Tibial artery (tissue), 4 donors: ENCODE measurements around the gene ZNF761.
"Not testable (repeated sequence)": the region's sequence is repeated elsewhere in the genome, so short reads cannot be mapped to it uniquely, and the experiment has no call there.

Experiments
- DNase-seq, 2 donors: peaks; one replicate each; pipeline ENCODE4 v3.0.0-alpha.2; 2019
- H3K27ac ChIP-seq, 2 donors: fragments of 200-600 bp; sonication (generic) in 1 of 2; 1 replicate in 1 of 2; 2 replicates in 1 of 2; pipeline ENCODE4 v1.5.1; 2018 to 2019; ENCODE audit warnings: mild to moderate bottlenecking in 1 of 2
- H3K27me3 ChIP-seq, 2 donors: fragments of 200-600 bp; sonication (generic) in 1 of 2; one replicate each; pipeline versions ENCODE4 v1.5.1 to v1.6.0; 2016 to 2019
- H3K36me3 ChIP-seq, 3 donors: fragments of 200-600 bp; sonication (generic) in 2 of 3; one replicate each; pipeline ENCODE4 v1.5.1; 2016 to 2019; ENCODE audit warnings: mild to moderate bottlenecking in 2 of 3
- H3K4me1 ChIP-seq, 4 donors: fragments of 200-600 bp; sonication (generic) in 2 of 4; 1 replicate in 3 of 4; 2 replicates in 1 of 4; pipeline ENCODE4 v1.5.1; 2016 to 2019
- H3K4me3 ChIP-seq, 2 donors: fragments of 200-600 bp; sonication (generic) in 1 of 2; 1 replicate in 1 of 2; 2 replicates in 1 of 2; pipeline ENCODE4 v1.5.1; 2018 to 2019; ENCODE audit warnings: mild to moderate bottlenecking in 2 of 2
- H3K9me3 ChIP-seq, 3 donors: fragments of 200-600 bp; sonication (generic) in 1 of 3; one replicate each; pipeline ENCODE4 v1.5.1; 2016 to 2019
- CTCF ChIP-seq, 2 experiments: fragments of 200-600 bp in 1 of 2; fragments of 450-650 bp in 1 of 2; IDR thresholded peaks; one replicate each; pipeline ENCODE4 v1.5.1; 2017 to 2019; ENCODE audit warnings: antibody characterized with exemption in 2 of 2, mild to moderate bottlenecking in 1 of 2, moderate library complexity in 1 of 2
- intact Hi-C: fragments of 100-400 bp; cut with DNase I; formaldehyde crosslinking; loops from one replicate; pipeline ENCODE4 v1.15.0; 2023; ENCODE audit warnings: low total_unique reads

ZNF761 gene

GRCh38 chr19:53394522-53394973 is 37.2 kb upstream of the ZNF761 start:
- Histone ChIP-seq H3K27me3 (no peaks in the 10 kb centered on the region), H3K27ac (peak overlapping the region; percentile 68 to 87), H3K4me1 (peaks cover 5 to 21% (median 14%) of the 10 kb centered on the region in 4 donors), H3K9me3 (peaks cover 0 to under 1% (median 0%) of the 10 kb centered on the region in 3 donors), H3K36me3 (peaks cover 9 to 24% (median 14%) of the 10 kb centered on the region in 3 donors), H3K4me3 (peak overlapping the region; percentile 66 to 83)
- peak; percentile 49 to 72 for DNase-seq
- intact Hi-C loops, result loop anchor here (2.0 kb wide), 2 partner anchors 30 to 36 kb away; partner anchors contain the start of genes ZNF525 and ZNF761
- TF ChIP-seq CTCF (IDR thresholded peaks at IDR 0.05), result no peak

DNA sequence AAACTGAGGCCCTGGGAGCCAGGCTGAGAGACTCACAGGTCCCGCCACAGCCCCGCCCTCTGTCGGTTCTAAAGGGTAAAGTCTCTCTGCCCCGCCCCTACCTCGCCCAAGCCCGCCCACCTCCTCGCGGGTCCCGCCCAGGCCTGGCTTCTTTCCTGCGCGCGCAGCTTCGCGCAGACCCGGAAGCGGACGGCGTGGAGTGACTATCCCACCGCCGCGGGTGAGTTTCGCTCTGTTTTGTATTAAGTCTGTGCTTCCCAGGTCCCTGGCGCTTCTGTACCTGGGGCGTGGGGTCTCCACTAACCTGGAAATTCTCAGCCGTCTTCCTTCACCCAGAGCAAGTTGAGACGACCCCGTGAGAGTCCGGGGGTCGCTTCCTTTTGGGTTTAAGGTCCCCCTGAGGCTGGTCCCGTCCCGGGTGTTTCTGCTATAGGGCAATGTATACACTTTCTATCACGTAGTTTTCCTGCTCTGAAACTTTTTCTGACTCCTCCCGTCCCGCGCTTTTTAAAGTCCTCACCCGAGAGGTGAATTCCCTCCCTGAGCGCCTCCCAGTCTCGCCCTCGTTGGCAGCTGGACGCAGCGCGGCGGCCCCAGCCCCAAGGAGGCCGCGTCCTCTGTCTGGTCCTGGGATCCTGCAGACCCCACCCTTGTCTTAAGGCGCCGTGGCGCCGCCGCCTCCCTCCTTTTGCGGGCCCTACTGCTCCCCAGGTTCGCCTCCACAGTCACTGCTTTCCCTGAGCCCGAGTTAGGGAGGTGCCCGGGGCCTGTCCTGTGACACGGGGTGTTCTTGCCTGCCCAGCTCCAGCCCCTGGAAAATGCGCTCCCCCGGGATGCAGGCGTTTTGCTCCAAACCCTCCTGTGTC is 36.6 kb upstream of the ZNF761 start, which contains the start of gene ZNF765:
ZNF765 (plus strand) TSS at position 176 of the 866 bp plus-strand sequence. CDS start 2,867 bp downstream, outside the sequence.
- no peaks in the 10 kb centered on the region for H3K9me3 ChIP-seq
- intact Hi-C loops, result loop anchor here (2.0 kb wide), 2 partner anchors 30 to 36 kb away; partner anchors contain the start of genes ZNF525 and ZNF761
- peak within 1 kb of the TSS; percentile 66 to 83 for H3K4me3 ChIP-seq
- peak; percentile 95 to 96 for DNase-seq
- H3K27ac ChIP-seq, result peak within 1 kb of the TSS; percentile 68 to 87
- H3K36me3 ChIP-seq, result peaks cover 16 to 31% (median 20%) of the 10 kb centered on the region in 3 donors
- H3K27me3 ChIP-seq, result no peaks in the 10 kb centered on the region
- TF ChIP-seq CTCF (IDR thresholded peaks at IDR 0.05), result peak; percentile 54 to 68
- H3K4me1 ChIP-seq, result peaks cover 5 to 21% (median 14%) of the 10 kb centered on the region in 4 donors

DNA sequence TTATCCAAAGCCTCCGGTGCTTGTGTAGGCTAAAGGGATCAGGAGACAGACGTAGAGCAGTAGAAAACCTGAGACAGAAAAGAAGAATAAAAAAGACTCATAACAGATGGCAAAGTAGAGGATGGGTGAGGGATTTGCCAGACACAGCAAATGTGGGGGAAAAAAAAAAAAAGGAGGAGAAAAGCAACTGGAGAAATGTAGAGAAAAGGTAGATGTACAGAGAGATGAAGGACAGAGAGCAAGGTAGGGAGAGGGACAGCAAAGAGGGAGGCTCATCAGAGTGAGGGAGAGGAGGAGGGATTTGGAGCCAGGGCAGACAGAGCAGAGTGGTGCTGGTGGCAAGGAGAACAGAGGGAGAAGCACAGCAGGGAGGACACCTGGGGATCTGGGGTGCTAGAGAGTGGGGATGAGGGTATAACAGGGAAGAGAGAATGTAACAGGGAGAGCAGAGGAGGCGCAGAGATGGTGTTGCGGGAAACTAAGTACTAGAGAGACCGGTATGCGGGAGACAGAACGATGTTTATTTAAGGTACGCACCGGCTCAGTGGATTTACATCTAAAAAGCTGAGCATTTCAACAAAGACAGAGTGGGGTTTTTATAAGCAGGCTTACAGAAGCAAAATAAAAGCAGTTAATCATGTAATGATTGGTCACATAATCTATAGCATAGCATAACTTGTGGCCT is 35.8 kb upstream of the ZNF761 start:
- H3K27me3 ChIP-seq, result not testable (repeated sequence)

DNA sequence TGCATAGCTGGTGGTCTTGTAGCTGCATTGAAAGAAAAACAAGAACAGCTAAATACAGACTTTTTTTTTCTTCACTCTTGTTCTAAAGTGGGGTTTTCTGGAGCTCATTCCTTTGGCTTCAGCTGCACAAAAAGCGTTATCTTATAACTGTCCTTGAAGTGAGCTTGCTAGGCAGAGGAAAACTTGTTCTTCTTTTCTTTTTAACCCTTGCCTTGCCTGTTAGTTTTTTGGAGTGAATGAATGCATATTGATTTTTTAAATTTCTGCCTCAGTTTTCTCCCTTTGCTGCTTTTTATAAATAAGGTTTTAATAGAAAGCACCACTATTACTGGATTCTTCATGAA is 35.3 kb upstream of the ZNF761 start:
- peak overlapping the region in 1 of 2 donors; percentile 87 for H3K27ac ChIP-seq
- no peaks in the 10 kb centered on the region for H3K27me3 ChIP-seq
- intact Hi-C loops, result no loop called here
- peak overlapping the region in 1 of 2 donors; percentile 83 for H3K4me3 ChIP-seq
- no peak for DNase-seq
- H3K9me3 ChIP-seq, result no peaks in the 10 kb centered on the region
- peaks cover 5 to 21% (median 14%) of the 10 kb centered on the region in 4 donors for H3K4me1 ChIP-seq
- no peak for TF ChIP-seq CTCF (IDR thresholded peaks at IDR 0.05)
- peaks cover 28 to 41% (median 31%) of the 10 kb centered on the region in 3 donors for H3K36me3 ChIP-seq

More for the DNA sequence above, 35.8 kb upstream of the ZNF761 start:
- Histone ChIP-seq H3K4me3 (peak overlapping the region; percentile 66 to 83), H3K36me3 (peaks cover 23 to 35% (median 26%) of the 10 kb centered on the region in 3 donors), H3K4me1 (peaks cover 5 to 21% (median 14%) of the 10 kb centered on the region in 4 donors), H3K27ac (peak overlapping the region; percentile 68 to 87)
- intact Hi-C loops, result loop anchor here (2.0 kb wide), 2 partner anchors 31 to 35 kb away; partner anchors contain the start of genes ZNF525 and ZNF761
- not testable (repeated sequence) for DNase-seq, H3K9me3 ChIP-seq

DNA sequence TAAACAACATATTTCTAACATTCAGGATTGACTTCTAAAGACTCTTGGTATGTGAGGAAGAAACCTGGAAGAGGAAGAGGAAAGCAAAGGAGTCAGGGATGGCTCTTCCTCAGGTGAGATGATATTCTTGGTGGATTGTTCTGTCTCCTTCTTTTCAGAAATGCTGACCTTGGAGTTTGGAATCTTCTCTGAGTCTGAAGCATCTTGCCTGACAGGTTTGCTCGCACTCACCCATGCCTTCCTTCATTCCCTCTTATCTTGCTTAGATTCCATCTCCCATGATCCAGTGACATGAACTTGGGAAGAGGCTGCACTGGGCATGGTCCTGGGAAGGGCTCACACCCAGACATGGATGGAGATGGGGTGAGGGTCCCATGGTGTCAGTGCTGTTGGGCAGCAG is 33.9 kb upstream of the ZNF761 start:
- H3K9me3 ChIP-seq, DNase-seq, intact Hi-C loops, H3K27ac ChIP-seq, H3K4me3 ChIP-seq, H3K27me3 ChIP-seq: not testable (repeated sequence)
- peaks cover 42 to 55% (median 46%) of the 10 kb centered on the region in 3 donors for H3K36me3 ChIP-seq
- peaks cover 5 to 21% (median 14%) of the 10 kb centered on the region in 4 donors for H3K4me1 ChIP-seq

- no peaks in the 10 kb centered on the region for H3K4me1 ChIP-seq
- no peak overlapping the region for H3K4me3 ChIP-seq
- peaks cover 6 to 77% (median 63%) of the 10 kb centered on the region in 3 donors for H3K9me3 ChIP-seq
- intact Hi-C loops, result no loop called here
- no peak for DNase-seq
- TF ChIP-seq CTCF (IDR thresholded peaks at IDR 0.05), result no peak
- H3K27ac ChIP-seq, result no peak overlapping the region
- peaks cover 49 to 79% (median 67%) of the 10 kb centered on the region in 3 donors for H3K36me3 ChIP-seq
- no peaks in the 10 kb centered on the region for H3K27me3 ChIP-seq
These were observed 22.1 kb upstream of the ZNF761 start for GRCh38 chr19:53409505-53410204.

- H3K27ac ChIP-seq, H3K9me3 ChIP-seq, H3K4me1 ChIP-seq, H3K36me3 ChIP-seq, DNase-seq, H3K4me3 ChIP-seq, H3K27me3 ChIP-seq: not testable (repeated sequence)
- intact Hi-C loops, result loop anchor here (5.0 to 10.0 kb wide), 2 partner anchors 94 to 327 kb away; no protein-coding TSS in a partner anchor
These were observed 11.1 kb upstream of the ZNF761 start for GRCh38 chr19:53420520-53421315.
